ENCODE measurements around the gene CDC42SE2.

Gene CDC42SE2

GRCh38 chr5:131423056-131423455, 159.2 kb downstream of the CDC42SE2 start:
- DNase-seq (ENCODE audit: extremely low read depth in 1 of 2, low read depth in 1 of 2): no peak

GRCh38 chr5:131426011-131426410, 162.2 kb downstream of the CDC42SE2 start:
- DNase-seq (ENCODE audit: extremely low read depth in 1 of 2, low read depth in 1 of 2): no peak

- no peak for DNase-seq (ENCODE audit: extremely low read depth in 1 of 2, low read depth in 1 of 2)
Measured at GRCh38 chr5:131430794-131431193, 166.9 kb downstream of the CDC42SE2 start.

- DNase-seq (ENCODE audit: extremely low read depth in 1 of 2, low read depth in 1 of 2): no peak
Measured at GRCh38 chr5:131431794-131432193, 167.9 kb downstream of the CDC42SE2 start.

GRCh38 chr5:131433109-131433508, 169.3 kb downstream of the CDC42SE2 start:
- no peak for DNase-seq (ENCODE audit: extremely low read depth in 1 of 2, low read depth in 1 of 2)

- no peak for DNase-seq (ENCODE audit: extremely low read depth in 1 of 2, low read depth in 1 of 2)
Measured at GRCh38 chr5:131436081-131436480, 172.2 kb downstream of the CDC42SE2 start.

GRCh38 chr5:131441184-131441583, 177.3 kb downstream of the CDC42SE2 start:
- DNase-seq (ENCODE audit: extremely low read depth in 1 of 2, low read depth in 1 of 2): no peak

Data from activated CD8-positive, alpha-beta memory T cell treated with anti-CD3 and anti-CD28 coated beads for 1 hour (primary cell).